Neural crest cell (in vitro differentiated cells): ENCODE measurements around the gene GNA14. TPM values are rescaled to one million over a fixed set of nuclear protein-coding genes. Genes with fewer than 3 reads are reported as not detected.

ENCODE experiments used
- DNase-seq: peaks from one replicate; pipeline ENCODE4 v3.0.0; 2021; ENCODE audit warnings: low read depth, mixed read lengths, low spot score
- H3K27ac Mint-ChIP-seq: one replicate; pipeline ENCODE4 v1.8.0; 2021; ENCODE audit warnings: mild to moderate bottlenecking, mixed read lengths; ENCODE audit not compliant: unreplicated experiment
- H3K27me3 Mint-ChIP-seq: 2 replicates; pipeline ENCODE4 v1.8.0; 2021; ENCODE audit warnings: low read depth, mild to moderate bottlenecking, mixed read lengths
- H3K36me3 Mint-ChIP-seq: 2 replicates; pipeline ENCODE4 v1.8.0; 2021; ENCODE audit warnings: low read depth, mild to moderate bottlenecking, mixed read lengths
- H3K4me1 Mint-ChIP-seq: 2 replicates; pipeline ENCODE4 v1.8.0; 2021; ENCODE audit warnings: mixed read lengths
- H3K4me3 Mint-ChIP-seq: one replicate; pipeline ENCODE4 v1.8.0; 2021; ENCODE audit warnings: mild to moderate bottlenecking, mixed read lengths
- H3K9me3 Mint-ChIP-seq: 2 replicates; pipeline ENCODE4 v1.8.0; 2021; ENCODE audit warnings: mixed read lengths
- CTCF ChIP-seq: fragments of 200-600 bp; sonication (generic); conservative IDR thresholded peaks from 2 replicates; pipeline ENCODE4 v1.5.0; 2021; ENCODE audit warnings: antibody characterized with exemption, mild to moderate bottlenecking
- total RNA-seq: library from RNA; stranded (reverse); gene quantifications from 2 replicates; pipeline ENCODE4 v1.2.1, GENCODE V29; 2021

GNA14 gene
- total RNA-seq, 1 donor from 2014 or later, result not detected

GRCh38 chr9:77513457-77513856, 134.7 kb downstream of the GNA14 start:
- no peak for TF ChIP-seq CTCF
- Mint-ChIP-seq H3K9me3 (peaks cover 3% of the 10 kb centered on the region), H3K36me3 (no peaks in the 10 kb centered on the region), H3K4me3 (no peak overlapping the region), H3K4me1 (peaks cover 7% of the 10 kb centered on the region), H3K27ac (no peak overlapping the region), H3K27me3 (no peaks in the 10 kb centered on the region)
- DNase-seq, result no peak

- no peaks in the 10 kb centered on the region for H3K36me3 Mint-ChIP-seq
- no peak for DNase-seq
- no peaks in the 10 kb centered on the region for H3K27me3 Mint-ChIP-seq
- no peak overlapping the region for H3K27ac Mint-ChIP-seq
- TF ChIP-seq CTCF, result no peak
- no peak overlapping the region for H3K4me3 Mint-ChIP-seq
- peaks cover 7% of the 10 kb centered on the region for H3K4me1 Mint-ChIP-seq
- peaks cover 3% of the 10 kb centered on the region for H3K9me3 Mint-ChIP-seq
These were observed 135.2 kb downstream of the GNA14 start for GRCh38 chr9:77512876-77513275.

GRCh38 chr9:77511525-77511924, 136.6 kb downstream of the GNA14 start:
- H3K27ac Mint-ChIP-seq, result no peak overlapping the region
- no peak for DNase-seq
- no peak for TF ChIP-seq CTCF
- no peaks in the 10 kb centered on the region for H3K36me3 Mint-ChIP-seq
- H3K27me3 Mint-ChIP-seq, result no peaks in the 10 kb centered on the region
- H3K4me1 Mint-ChIP-seq, result peaks cover 7% of the 10 kb centered on the region
- no peak overlapping the region for H3K4me3 Mint-ChIP-seq
- peaks cover 3% of the 10 kb centered on the region for H3K9me3 Mint-ChIP-seq

GRCh38 chr9:77510666-77511065, 137.5 kb downstream of the GNA14 start:
- Mint-ChIP-seq H3K27me3 (no peaks in the 10 kb centered on the region), H3K4me1 (peaks cover 7% of the 10 kb centered on the region), H3K4me3 (no peak overlapping the region), H3K36me3 (no peaks in the 10 kb centered on the region), H3K27ac (no peak overlapping the region), H3K9me3 (peaks cover 3% of the 10 kb centered on the region)
- no peak for DNase-seq
- no peak for TF ChIP-seq CTCF

- H3K27ac Mint-ChIP-seq, result no peak overlapping the region
- H3K36me3 Mint-ChIP-seq, result no peaks in the 10 kb centered on the region
- H3K9me3 Mint-ChIP-seq, result peaks cover 3% of the 10 kb centered on the region
- no peak for DNase-seq
- H3K4me1 Mint-ChIP-seq, result peaks cover under 1% of the 10 kb centered on the region
- H3K27me3 Mint-ChIP-seq, result no peaks in the 10 kb centered on the region
- no peak for TF ChIP-seq CTCF
- no peak overlapping the region for H3K4me3 Mint-ChIP-seq
These were observed 139.7 kb downstream of the GNA14 start for GRCh38 chr9:77508396-77508795.
